Transverse colon (tissue), 4 donors: ENCODE measurements around the gene ANO3. TPM values are rescaled to one million over a fixed set of nuclear protein-coding genes. Genes with fewer than 3 reads are reported as not detected.

Source experiments
- DNase-seq: peaks from one replicate; pipeline ENCODE4 v3.0.0-alpha.2; 2019
- H3K27ac ChIP-seq, 4 donors: fragments of 200-600 bp; sonication (generic); 2 replicates each; pipeline ENCODE4 v1.5.1; 2016 to 2018; ENCODE audit warnings: inconsistent platforms in 4 of 4
- H3K27me3 ChIP-seq: fragments of 200-600 bp; sonication (generic); 2 replicates; pipeline ENCODE4 v1.5.1; 2017; ENCODE audit warnings: inconsistent platforms
- H3K36me3 ChIP-seq, 4 donors: fragments of 200-600 bp; sonication (generic); 2 replicates each; pipeline ENCODE4 v1.5.1; 2017 to 2019; ENCODE audit warnings: inconsistent platforms in 4 of 4
- H3K4me1 ChIP-seq, 4 donors: fragments of 200-600 bp; sonication (generic); 2 replicates each; pipeline ENCODE4 v1.5.1; 2017 to 2020; ENCODE audit warnings: inconsistent platforms in 4 of 4
- H3K4me3 ChIP-seq, 4 donors: fragments of 200-600 bp; sonication (generic); 1 replicate in 1 of 4; 2 replicates in 3 of 4; pipeline versions ENCODE4 v1.5.1 to v1.6.1; 2017 to 2019; ENCODE audit warnings: inconsistent platforms in 4 of 4
- H3K9me3 ChIP-seq, 2 donors: fragments of 200-600 bp; sonication (generic); 2 replicates each; pipeline ENCODE4 v1.5.1; 2017 to 2019; ENCODE audit warnings: inconsistent platforms in 2 of 2
- CTCF ChIP-seq, 5 experiments: fragments of 200-600 bp in 3 of 5; fragments of 450-650 bp in 2 of 5; sonication (generic) in 3 of 5; IDR thresholded peaks; 1 replicate in 2 of 5; 2 replicates in 3 of 5; pipeline ENCODE4 v1.5.1; 2016 to 2017; ENCODE audit warnings: antibody characterized with exemption in 5 of 5, inconsistent platforms in 3 of 5, mild to moderate bottlenecking in 2 of 5, moderate library complexity in 1 of 5
- EP300 ChIP-seq: sonication (generic); formaldehyde crosslinking; IDR thresholded peaks from one replicate; pipeline ENCODE4 v1.6.1; 2017; ENCODE audit warnings: antibody characterized with exemption, low read depth
- POLR2A ChIP-seq: fragments of 450-650 bp; IDR thresholded peaks from one replicate; pipeline ENCODE4 v1.6.1; 2016; ENCODE audit warnings: antibody characterized with exemption, mild to moderate bottlenecking, moderate library complexity
- POLR2AphosphoS5 ChIP-seq, 3 donors: sonication (generic); formaldehyde crosslinking; IDR thresholded peaks; one replicate each; pipeline ENCODE4 v1.6.1; 2016; ENCODE audit warnings: antibody characterized with exemption in 3 of 3
- WGBS, 2 donors: methylation state at CpG; one replicate each; pipeline ENCODE4 v1.1.5; 2018; ENCODE audit warnings: low coverage in 1 of 2; 5-methylcytosine and 5-hydroxymethylcytosine counted together
- in situ Hi-C, 4 donors: fragments of 200-750 bp; cut with MboI; loops; one replicate each; pipeline versions ENCODE4 v1.15.0 to v1.15.1; 2017; ENCODE audit warnings: low sequenced_read_pairs in 3 of 4, low pct_ligation_motif_present in 1 of 4, low pct_unique_long_range_greater_than_20kb in 1 of 4
- intact Hi-C: fragments of 100-400 bp; cut with DNase I; formaldehyde crosslinking; loops from one replicate; pipeline ENCODE4 v1.15.1; 2023; ENCODE audit warnings: low total_unique reads
- total RNA-seq, 4 donors: library from RNA; depleted of rRNA; stranded (reverse); fragments of >200 nt; gene quantifications; one replicate each; pipeline ENCODE4 v1.1.0, GENCODE V29; 2016

Gene ANO3
- total RNA-seq, 4 donors from 2014 or later = 0.16 to 0.55 TPM; not detected in 2

- Histone ChIP-seq H3K4me3 (no peak overlapping the region), H3K27ac (no peak overlapping the region), H3K36me3 (no peaks in the 10 kb centered on the region), H3K4me1 (no peaks in the 10 kb centered on the region), H3K27me3 (no peaks in the 10 kb centered on the region), H3K9me3 (no peaks in the 10 kb centered on the region)
- no peak for TF ChIP-seq CTCF (IDR thresholded peaks at IDR 0.05)
- TF ChIP-seq POLR2AphosphoS5 (IDR thresholded peaks at IDR 0.05) = no peak
- TF ChIP-seq EP300 = no peak
- TF ChIP-seq POLR2A = no peak
- DNase-seq = no peak
- intact Hi-C loops = no loop called here
- in situ Hi-C loops = no loop called here
Measured at GRCh38 chr11:26621132-26621531, 289.2 kb downstream of the ANO3 start.

GRCh38 chr11:26622181-26622580 is 290.3 kb downstream of the ANO3 start:
- intact Hi-C loops = no loop called here
- H3K27ac ChIP-seq = no peak overlapping the region
- no peaks in the 10 kb centered on the region for H3K27me3 ChIP-seq
- DNase-seq = no peak
- no peak for TF ChIP-seq POLR2AphosphoS5 (IDR thresholded peaks at IDR 0.05)
- TF ChIP-seq POLR2A = no peak
- no peak for TF ChIP-seq EP300
- no peak for TF ChIP-seq CTCF (IDR thresholded peaks at IDR 0.05)
- no peaks in the 10 kb centered on the region for H3K9me3 ChIP-seq
- H3K4me3 ChIP-seq = no peak overlapping the region
- in situ Hi-C loops = no loop called here
- 79 to 80% methylated on average over 2 of the region's 2 CpGs for WGBS, 2 donors
- no peaks in the 10 kb centered on the region for H3K36me3 ChIP-seq
- H3K4me1 ChIP-seq = no peaks in the 10 kb centered on the region

GRCh38 chr11:26623076-26623659 is 291.2 kb downstream of the ANO3 start:
- H3K36me3 ChIP-seq = no peaks in the 10 kb centered on the region
- DNase-seq = no peak
- no peak overlapping the region for H3K27ac ChIP-seq
- 58 to 66% methylated on average over 2 of the region's 2 CpGs for WGBS, 2 donors
- intact Hi-C loops = no loop called here
- no peak overlapping the region for H3K4me3 ChIP-seq
- no peaks in the 10 kb centered on the region for H3K9me3 ChIP-seq
- H3K4me1 ChIP-seq = no peaks in the 10 kb centered on the region
- in situ Hi-C loops = no loop called here
- TF ChIP-seq CTCF (IDR thresholded peaks at IDR 0.05) (no peak), EP300 (no peak), POLR2AphosphoS5 (IDR thresholded peaks at IDR 0.05) (no peak), POLR2A (no peak)
- H3K27me3 ChIP-seq = no peaks in the 10 kb centered on the region

- H3K36me3 ChIP-seq = no peaks in the 10 kb centered on the region
- no peaks in the 10 kb centered on the region for H3K27me3 ChIP-seq
- 83 to 91% methylated on average over 1 of the region's 1 CpG for WGBS, 2 donors
- no peaks in the 10 kb centered on the region for H3K9me3 ChIP-seq
- no peak overlapping the region for H3K27ac ChIP-seq
- DNase-seq = no peak
- no peaks in the 10 kb centered on the region for H3K4me1 ChIP-seq
- intact Hi-C loops (no loop called here), in situ Hi-C loops (loop anchor here in 1 of 4 donors (25.0 kb wide), 1 partner anchor 339 kb away; no protein-coding TSS in a partner anchor)
- H3K4me3 ChIP-seq = no peak overlapping the region
- TF ChIP-seq POLR2AphosphoS5 (IDR thresholded peaks at IDR 0.05) (no peak), CTCF (IDR thresholded peaks at IDR 0.05) (no peak), EP300 (no peak), POLR2A (no peak)
Measured at GRCh38 chr11:26626346-26626745, 294.4 kb downstream of the ANO3 start.
